GM11168 (cell line): ENCODE results near the gene TBC1D9B.
"Not testable (repeated sequence)": the region's sequence is repeated elsewhere in the genome, so short reads cannot be mapped to it uniquely, and the experiment has no call there.

Experiments
- in situ Hi-C: fragments of 300-500 bp; cut with MboI; formaldehyde crosslinking; loops from one replicate; pipeline ENCODE4 v1.12.0; 2022; ENCODE audit warnings: low sequenced_read_pairs; ENCODE audit not compliant: unreplicated experiment

The TBC1D9B gene

DNA sequence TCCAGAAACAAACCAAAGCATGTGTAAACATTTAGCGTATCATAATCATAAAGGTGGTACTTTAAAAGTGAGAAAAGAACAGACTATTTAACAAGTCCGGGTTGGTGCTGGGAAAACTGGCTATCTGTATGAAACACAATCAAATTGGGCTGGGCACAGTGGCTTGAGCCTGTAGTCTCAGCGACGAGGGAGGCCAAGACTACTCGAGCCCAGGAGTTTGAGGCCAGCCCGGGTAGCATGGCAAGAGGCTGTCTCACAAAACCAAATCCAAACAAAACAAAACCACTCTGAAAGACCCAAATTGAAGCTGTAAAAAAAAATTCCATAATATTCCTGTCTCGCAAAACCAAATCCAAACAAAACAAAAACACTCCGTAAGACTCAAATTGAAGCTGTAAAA lies 53.3 kb downstream of the TBC1D9B start:
- in situ Hi-C loops, result no loop called here

DNA sequence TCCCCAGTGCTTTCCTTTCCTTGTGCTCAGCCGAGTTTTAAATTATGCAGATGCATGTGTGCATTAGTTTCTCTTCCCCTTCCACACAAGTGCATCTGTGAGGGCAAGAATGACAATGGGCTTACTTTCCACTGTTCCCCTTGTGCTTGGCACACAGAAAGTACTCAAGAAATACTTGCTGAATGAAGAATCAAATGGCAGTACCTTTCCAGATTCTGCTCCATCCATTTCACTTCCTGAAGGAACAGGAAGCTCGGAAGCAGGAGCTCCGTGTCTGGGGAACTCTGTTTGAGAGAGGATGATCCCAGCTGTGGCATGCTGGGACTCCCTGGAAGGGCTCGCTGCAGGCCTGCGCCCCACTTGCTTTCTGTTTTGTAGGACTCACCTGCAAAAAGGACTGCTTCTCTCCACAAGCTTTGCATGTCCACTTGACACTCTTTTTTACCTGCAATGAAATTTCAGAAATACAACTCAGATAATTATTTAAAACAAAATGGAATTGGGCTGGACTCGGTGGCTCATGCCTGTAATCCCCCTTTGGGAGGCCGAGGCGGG lies 54.6 kb downstream of the TBC1D9B start:
- in situ Hi-C loops, result no loop called here

DNA sequence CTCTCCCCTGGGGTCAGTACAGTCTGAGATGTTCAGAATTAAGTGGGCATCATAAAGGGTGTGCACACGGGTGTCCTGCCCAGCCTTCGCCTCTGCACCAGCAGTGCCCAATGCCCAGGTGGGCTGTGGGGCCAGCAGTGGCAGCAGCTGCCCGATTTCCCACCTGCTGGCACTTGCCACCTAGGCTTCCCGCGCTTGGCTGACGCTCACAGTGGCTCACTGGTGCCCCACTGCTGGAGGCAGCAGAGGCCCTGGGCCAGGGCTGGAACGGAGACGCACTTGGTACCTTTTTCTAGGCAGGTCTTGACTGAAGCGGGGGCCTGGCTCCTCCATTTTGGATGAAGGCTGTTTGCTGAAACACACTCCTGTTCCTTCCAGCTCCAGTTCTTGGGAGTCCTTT lies 66.1 kb downstream of the TBC1D9B start:
- in situ Hi-C loops, result no loop called here

DNA sequence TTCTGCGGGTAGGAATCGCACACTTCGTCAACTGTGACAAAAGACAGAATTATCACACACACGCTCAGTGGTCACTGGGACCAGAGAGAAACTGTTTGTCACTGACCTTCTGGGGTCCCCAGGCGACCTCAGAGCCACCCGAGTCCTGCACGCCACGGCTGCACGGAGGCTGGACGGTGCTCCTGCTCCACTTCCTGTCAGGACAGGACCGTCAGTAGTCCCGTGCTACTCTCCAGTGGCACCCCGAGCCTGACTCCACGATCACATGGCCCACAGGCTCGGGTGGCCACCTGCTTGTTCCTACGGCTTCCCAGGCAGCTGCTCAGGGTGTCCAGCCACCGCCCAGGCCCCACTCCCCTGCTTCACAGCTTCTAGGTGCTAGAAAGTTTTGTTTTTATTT lies 66.9 kb downstream of the TBC1D9B start:
- in situ Hi-C loops, result no loop called here

DNA sequence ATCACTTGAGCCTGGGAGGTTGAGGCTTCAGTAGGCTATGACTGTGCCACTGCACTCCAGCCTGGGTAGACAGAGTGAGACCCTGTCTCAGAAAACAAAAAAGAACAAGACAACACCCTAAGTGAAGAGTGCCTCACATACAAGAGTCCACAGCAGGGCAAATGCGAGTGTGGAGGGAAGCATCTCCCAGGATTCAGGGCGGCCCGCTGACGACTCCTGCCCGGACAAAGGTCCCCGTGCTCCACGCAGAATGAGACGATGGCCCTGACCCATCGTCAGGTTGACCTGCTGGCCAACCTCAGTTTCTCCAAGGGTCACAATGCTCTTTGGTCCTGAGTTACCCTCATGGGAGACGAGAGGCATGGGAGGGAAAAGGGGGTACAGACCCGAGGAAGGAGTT lies 67.4 kb downstream of the TBC1D9B start:
- in situ Hi-C loops, result no loop called here

DNA sequence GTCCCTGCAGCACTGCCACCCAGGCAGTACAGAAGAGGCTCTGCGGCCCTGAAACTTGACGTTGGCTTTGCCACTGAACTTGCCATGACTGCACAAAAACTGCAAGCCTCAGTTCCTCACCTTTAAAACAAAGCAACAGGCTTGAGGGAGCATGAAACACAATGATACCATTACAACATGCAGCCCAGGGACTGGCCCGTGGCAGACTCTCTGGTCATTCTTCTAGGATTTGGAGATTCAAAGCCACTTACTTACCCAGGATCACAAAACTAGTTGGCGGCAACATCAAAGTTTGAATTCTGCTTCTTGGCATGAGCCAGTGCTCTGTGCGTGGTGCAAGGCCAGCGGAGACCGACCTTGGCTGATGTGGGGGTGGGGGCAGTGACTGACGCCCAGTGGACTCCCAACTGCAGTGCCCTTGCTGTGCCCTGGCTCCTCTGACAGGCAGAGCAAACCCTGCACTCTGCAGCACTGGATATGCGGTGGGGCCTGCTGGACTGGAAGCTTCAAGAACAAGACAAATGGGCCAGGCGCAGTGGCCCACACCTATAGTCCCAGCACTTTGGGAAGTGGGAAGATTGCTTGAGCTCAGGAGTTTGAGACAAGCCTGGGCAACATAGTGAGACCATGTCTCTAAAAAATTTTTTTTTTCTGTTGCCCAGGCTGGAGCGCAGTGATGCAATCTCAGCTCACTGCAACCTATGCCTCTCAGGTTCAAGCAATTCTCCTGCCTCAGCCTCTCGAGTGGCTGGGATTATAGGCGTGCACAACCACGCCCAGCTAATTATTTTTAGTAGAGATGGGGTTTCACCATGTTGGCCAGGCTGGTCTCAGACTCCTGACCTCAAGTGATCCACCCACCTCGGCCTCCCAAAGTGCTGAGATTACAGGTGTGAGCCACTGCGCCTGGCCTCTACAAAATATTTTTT lies 68.1 kb downstream of the TBC1D9B start:
- in situ Hi-C loops, result no loop called here

DNA sequence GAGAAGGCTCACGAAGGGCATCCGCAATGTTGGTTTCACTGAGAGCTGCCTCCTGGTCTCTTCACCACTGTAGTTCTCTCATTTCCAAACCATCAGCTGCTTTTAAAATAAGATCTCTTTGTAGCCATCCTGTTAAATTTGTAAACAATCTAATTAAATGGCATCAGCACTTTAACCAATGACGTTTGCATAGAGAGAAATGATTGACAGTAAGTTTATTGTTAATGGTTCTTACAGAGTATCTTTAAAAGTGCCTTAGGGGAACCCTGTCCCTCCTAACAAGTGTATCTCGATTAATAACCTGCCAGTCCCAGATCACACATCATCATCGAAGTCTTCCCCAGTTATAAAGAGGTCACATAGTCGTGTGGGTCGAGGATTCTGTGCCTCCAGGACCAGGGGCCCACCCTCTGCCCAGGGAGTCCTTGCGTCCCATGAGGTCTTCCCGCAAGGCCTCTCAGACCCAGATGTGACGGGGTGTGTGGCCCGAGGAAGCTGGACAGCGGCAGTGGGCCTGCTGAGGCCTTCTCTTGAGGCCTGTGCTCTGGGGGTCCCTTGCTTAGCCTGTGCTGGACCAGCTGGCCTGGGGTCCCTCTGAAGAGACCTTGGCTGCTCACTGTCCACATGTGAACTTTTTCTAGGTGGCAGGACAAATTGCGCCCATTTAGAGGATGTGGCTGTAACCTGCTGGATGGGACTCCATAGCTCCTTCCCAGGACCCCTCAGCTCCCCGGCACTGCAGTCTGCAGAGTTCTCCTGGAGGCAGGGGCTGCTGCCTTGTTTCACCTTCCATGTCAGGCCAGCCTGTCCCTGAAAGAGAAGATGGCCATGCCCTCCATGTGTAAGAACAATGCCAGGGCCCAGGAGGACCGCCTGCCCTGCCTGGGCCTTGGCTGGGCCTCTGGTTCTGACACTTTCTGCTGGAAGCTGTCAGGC lies 70.4 kb downstream of the TBC1D9B start:
- in situ Hi-C loops, result no loop called here

DNA sequence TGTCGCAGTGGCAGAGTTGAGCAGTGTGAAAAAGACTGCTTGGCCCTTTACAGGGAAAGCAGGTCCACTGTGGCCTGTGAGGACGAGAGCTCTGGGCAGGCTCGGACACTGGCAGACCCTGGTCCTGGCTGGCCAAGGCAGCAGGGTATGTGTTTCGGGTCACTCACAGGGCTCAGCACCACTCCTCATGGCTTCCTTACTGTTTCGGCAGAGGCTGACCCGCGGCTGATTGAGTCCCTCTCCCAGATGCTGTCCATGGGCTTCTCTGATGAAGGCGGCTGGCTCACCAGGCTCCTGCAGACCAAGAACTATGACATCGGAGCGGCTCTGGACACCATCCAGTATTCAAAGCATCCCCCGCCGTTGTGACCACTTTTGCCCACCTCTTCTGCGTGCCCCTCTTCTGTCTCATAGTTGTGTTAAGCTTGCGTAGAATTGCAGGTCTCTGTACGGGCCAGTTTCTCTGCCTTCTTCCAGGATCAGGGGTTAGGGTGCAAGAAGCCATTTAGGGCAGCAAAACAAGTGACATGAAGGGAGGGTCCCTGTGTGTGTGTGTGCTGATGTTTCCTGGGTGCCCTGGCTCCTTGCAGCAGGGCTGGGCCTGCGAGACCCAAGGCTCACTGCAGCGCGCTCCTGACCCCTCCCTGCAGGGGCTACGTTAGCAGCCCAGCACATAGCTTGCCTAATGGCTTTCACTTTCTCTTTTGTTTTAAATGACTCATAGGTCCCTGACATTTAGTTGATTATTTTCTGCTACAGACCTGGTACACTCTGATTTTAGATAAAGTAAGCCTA lies 71.3 kb downstream of the TBC1D9B start:
- in situ Hi-C loops, result no loop called here

DNA sequence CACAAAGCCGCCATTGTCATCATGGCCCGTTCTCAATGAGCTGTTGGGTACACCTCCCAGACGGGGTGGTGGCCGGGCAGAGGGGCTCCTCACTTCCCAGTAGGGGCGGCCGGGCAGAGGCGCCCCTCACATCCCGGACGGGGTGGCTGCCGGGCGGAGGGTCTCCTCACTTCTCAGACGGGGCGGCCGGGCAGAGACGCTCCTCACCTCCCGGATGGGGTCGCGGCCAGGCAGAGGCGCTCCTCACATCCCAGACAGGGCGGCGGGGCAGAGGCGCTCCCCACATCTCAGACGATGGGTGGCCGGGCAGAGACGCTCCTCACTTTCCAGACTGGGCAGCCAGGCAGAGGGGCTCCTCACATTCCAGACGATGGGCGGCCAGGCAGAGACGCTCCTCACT lies 72.8 kb downstream of the TBC1D9B start:
- in situ Hi-C loops, result not testable (repeated sequence)

DNA sequence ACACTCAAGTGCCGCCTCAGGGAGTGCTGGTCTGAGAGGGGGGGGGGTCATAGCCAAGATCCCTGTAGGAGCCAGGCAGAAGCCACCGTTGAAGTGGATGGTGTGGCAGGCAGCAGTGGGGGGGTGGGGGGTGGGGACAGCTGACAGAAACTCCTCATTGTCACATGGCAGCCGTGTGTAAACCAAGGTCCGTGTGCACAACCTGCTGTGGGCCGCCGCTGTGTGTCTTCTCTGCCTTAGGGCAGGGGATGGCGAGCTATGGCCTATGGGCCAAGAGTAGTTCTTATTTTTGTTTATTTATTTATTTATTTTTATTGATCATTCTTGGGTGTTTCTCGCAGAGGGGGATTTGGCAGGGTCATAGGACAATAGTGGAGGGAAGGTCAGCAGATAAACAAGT lies 73.6 kb downstream of the TBC1D9B start:
- in situ Hi-C loops, result no loop called here

DNA sequence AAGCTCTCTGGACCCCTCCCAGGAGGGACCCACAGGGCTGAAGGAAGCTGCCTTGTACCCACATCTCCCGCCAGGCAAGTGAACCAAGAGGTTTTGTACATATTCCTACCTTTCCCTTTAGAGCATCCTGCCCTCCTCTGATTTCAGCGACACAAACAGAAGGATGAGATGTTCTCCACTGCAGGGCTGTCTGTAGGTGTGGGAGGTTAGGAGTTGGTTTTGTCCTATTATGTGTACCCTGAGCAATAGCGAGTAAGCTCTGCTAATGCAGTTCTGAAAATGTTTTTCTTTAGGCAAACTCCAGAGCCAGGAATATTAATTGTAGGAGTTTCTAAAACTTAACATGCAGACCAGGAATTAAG lies 74.0 kb downstream of the TBC1D9B start:
- in situ Hi-C loops, result no loop called here

DNA sequence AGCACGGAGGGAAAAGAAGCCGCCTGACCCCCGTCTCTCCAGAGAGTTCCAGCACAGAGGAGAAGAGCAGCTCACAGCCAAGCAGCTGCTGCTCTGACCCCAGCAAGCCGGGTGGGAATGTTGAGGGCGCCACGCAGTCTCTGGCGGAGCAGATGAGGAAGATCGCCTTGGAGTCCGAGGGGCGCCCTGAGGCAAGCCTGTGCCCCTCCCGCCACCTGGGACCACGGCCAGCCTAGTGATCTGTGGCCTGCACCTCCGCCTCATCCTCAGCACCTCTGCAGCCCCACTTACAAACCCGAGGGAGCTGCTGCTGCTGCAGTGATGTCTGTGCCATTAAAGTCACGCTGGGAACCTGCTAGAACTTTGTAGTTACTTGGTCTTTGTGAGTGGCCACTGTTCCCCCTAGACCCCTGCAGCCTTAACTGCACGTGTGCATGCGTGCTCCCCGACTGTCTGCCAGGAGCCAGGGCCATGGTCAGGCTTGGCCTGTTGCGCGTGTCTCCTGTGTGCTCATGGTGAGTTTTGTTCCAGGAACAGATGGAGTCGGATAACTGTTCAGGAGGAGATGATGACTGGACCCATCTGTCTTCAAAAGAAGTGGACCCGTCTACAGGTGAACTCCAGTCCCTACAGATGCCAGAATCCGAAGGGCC lies 74.5 kb downstream of the TBC1D9B start:
- in situ Hi-C loops, result no loop called here

DNA sequence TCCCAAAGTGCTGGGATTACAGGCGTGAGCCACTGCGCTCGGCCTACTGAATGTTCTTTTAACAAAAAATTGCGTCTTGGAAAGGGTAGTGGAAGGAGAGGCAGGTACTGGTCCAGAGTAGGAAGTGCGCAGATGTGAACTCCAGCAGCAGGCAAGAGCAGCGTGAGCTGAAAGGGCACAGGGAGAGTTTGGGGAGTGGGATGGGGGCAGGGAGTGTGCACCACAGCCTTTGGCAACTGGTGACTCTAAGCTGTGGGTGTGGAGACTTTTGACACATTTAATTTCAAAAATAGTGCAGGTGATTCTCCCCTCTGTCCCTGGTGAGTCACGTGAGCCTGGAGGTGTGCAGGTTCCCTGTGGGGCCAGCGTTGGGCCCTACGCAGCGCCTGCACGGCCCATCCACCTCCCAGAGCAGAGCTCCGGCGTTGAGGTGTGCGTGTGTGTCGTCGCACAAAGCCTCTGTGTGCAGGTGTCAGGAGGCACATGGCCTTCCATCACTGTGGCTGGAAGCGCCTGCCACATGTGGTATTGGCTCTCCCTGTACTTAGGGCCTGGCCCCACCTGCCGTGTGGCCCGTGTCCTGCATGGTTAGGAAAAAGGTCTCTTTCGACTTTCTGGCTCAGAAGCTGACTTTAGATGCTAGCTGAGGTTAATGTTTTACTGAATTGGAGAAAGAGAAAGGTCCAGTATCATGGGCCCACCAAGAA lies 75.5 kb downstream of the TBC1D9B start:
- in situ Hi-C loops, result no loop called here

DNA sequence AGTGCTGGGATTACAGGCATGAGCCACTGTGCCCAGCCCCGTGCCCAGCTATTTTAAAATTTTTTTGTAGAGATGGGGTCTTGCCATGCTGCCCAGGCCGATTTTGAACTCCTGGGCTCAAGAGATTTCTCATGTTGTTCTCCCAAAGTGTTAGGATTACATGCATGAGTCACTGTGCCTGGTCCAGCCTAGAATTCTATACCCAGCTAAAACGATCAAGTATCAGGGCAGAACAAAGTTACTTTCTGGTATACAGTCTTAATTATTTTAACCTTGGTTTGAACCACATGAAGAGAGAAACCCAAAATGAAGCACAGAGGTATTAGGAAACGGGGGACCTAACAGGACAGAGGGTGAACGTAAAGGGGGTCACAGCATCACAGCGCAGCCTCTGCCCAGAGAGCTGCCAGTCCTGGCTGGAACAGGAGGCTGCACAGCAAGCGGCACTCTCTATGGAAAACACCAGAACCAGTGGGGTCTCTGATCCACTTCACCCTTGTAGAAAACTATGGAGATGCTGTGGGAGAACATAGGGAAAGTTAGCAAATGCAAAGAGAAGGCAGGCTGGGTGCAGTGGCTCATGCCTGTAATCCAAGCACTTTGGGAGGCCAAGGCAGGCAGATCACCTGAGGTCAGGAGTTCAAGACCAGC lies 76.8 kb downstream of the TBC1D9B start:
- in situ Hi-C loops, result no loop called here

DNA sequence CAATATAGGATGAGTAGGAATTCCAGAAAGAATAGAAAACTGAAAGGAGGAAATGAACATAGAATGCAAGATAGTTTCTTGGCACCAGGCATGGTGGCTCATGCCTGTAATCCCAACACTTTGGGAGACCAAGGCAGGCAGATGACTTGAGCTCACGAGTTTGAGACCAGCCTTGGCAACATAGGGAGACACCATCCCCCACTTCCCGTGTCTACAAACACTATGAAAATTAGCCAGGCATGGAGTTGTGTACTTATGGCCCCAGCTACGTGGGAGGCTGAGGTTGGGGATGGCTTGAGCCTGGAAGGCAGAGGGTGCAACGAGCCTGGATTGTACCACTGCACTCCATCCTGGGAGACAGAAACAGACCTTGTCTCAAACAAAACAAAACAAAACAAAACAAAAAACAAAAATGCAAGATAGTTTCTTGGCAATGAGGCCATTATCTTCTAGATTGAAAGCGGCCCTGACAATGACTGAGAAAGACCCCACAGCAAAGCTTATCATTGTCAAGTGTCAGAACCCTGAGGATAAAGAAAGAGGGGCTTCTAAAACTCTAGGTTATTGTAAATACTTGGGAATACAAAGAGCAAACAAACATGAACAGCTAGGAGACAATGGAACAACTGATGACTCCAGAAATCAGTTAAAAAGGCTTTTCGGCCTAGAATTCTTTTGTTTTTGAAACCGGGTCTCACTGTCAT lies 77.8 kb downstream of the TBC1D9B start:
- in situ Hi-C loops, result no loop called here

DNA sequence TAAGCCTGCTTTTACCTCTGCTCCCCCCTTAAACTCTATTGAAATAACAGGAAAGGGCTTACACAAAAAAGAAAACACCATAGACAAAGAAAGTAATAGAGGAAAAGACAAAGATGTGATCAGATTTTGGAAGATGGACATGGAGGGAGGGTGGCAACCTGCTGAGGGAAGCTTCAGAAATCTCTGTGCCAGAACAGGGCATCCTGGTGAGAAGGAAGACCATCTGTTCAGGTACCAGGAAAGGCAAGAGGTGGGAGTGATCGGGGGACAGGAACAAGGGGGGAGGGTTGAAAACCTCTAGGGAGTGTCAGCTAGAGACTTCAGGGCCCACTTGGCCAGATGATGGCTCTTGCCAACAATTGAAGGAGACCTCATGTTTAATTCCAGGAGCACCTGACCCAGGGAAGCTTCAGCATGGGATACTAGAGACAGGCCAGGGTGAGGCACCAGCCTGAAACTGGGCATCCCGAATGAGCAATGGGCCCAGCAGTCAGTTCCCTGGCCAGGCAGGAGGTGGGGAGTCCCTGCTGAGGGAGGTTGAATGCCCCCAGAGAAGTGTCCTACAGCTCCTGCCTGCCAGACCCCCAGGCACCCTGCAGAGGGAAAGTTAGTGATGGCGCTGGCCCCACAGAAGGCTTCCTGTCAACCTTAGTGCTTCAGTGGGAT lies 78.8 kb downstream of the TBC1D9B start:
- in situ Hi-C loops, result no loop called here

DNA sequence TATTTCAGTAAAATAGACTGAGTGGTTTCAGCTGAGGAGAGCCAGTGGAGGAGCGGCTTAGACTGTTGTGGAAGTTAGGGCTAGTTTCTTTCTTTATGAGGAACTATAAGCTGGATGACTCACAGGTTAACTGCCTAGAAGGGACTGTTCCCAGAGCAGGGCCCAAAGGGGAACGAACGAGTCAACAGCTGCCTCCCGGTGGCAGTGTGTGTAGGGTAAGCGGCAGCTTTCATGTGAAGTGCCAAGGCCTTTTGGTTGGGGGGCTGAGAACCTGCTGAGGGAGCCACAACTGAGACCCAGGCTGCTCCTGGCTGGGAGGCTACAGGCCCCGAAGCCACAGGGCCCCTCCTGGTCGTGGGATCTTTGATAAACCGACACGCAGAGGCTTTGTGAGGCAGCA lies 80.0 kb downstream of the TBC1D9B start:
- in situ Hi-C loops, result no loop called here
